OCI-M2 (cell line): ENCODE measurements around the gene TRAK2.
"Not testable (repeated sequence)": the region's sequence is repeated elsewhere in the genome, so short reads cannot be mapped to it uniquely, and the experiment has no call there.

Experiments used
- DNase-seq: peaks from one replicate; lab custom pipeline; 2025; ENCODE audit not compliant: unreplicated experiment; lab: John Stamatoyannopoulos, UW

Gene TRAK2

DNA sequence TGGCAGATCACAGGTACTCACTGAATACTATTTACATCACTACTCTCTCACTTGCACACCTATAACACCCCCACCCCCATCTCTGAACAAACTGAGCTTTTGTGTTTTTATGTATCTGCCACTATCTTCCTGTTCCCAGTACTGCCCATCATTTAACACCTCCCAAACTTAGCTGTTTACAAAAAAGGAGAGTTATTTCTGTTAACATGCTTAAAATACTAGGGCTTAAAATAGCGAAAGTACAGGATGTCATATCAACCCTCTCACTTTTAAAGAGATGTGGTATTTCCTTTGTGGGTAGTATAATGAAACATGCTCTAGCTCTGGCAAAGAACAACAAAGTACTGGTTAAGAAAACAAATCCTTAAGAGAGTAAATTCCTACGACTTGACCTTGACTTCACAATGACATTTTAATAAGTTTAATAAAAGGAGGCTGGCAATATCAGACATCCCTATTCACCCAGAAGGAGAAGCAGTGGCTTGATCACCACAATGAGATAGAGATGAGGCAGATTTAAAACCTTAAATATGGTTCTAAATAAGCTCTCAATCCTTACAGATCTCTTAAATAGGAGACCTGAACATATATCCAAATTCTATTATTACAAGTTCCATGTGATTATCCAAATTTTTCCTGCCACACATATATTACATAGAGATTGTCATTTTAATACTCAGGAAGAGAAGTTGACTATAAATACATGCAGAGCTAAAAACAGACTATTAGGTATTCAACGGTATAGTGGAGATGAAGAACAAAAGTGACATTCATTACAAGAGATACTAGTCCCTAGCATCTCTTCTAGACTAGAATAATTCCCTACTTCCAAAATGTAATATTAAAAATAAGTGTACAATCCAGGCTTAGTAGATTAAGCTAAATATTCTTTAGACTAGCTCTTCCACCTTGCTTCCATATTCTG lies 36.9 kb downstream of the TRAK2 start:
- no peak for DNase-seq

DNA sequence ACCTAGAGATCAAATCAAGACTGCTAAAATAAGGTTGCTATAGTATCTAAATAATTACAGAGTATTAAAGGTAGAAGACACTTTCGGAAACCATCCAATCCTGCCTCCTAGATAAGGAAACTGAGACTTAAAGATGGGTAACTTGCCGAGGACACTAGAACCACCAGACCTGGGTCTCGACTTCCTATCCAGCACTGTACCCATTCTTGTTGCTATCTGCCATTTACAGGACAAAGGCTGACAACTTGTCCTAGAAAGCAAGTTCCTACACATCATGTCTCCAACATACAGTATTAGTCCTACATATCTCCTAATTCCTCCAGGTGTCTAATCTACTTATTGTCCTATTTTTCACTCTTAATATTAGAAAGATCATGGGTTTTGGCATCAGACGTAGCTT lies 37.7 kb downstream of the TRAK2 start:
- no peak for DNase-seq

DNA sequence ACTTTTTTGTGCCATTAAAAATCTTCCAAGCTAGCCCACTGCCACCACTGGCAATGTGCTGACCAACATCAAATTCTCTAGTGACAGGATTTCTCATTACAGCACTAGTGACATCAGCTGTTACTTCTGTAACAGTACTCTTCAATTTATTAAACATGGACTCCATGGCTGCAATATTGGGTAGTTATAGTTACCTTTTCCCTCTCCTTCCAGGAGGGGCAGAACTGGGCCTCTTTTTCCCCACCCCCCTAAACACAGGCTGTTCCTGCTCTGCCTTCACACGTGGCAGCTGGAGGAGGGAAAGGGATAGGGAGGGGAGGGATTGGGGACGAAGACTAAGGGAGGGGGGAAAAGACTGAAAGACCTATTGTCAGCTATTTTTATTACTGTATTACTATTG lies 38.1 kb downstream of the TRAK2 start:
- no peak for DNase-seq

DNA sequence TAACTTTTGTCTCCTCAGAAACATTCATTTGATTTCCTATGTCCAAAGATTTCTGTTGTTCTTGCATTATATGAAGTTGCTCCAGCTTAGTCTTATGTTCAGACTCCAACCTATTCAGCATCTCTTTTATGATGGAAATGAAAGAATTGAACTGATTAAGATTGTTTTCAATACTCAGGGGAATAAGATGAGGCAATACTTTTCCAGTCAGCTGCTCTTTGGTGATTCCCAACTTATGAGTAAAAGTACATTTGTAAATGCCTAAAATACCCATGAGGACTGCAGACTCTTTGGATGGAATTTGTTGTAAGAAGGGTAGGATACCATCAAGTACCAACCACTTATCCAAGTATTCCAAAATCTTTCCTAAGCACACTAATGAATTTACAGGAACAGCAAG lies 39.8 kb downstream of the TRAK2 start:
- no peak for DNase-seq

DNA sequence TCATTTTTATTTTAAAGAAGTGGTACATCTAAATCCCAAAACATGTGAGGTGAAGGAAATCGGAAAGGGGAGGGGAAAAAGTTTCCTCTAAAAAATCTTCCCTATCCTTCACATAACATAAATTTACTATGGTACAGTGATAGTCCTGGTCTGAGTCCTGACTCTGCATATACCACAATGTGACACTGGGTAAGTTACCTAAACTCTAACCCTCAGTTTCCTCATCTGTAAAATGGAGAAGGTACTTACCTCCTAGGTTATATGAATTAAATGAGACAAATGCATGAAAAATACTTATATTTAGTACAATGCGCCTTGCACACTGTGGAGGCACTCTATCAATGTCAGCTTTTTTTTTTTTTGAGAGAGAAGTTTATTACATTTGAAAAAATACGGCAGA lies 42.3 kb downstream of the TRAK2 start:
- DNase-seq = no peak

DNA sequence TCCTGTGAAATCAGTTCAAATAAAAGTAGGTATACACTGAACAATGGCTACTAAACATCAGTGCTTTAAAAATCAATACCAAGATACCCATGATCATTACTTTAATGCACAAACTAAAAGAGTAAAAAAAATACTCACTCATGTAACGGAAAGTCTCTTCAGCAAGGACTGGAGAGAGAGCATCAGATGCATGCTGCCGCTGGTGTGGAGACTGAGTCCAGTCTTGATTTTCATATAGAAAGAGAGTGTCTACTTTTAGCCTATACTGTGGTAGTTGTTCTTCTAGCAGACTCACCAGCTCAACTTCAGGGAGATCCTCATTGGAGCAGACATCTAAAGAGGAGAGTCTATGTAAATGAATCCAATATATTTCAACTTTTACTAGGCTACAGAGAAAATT lies 44.0 kb downstream of the TRAK2 start:
- DNase-seq = no peak

DNA sequence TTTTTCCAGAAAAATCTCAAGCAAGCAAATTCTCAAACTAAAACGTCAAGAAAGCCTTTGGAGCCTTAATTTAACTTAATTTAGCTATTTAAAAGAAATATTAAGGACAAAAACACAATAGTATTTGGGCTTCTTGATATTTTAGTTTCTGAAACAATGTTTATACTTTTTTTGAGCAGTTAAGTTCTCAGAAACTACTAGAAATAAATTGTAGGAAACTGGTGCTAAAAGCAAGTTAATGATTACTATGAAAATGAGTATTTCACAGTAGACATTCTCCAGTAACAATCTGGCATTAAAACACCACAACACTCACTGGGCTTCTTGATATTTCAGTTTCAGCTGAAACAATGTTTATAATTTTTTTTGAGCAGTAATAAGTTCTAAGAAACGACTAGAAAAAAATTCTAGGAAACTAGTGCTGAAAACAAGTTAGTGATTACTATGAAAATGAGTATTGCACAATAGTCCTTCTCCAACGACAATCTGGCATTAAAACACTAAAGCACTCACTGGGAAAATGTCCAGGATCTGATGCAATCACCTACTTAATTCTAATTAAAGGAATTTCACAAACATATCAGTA lies 45.1 kb downstream of the TRAK2 start:
- DNase-seq = no peak

DNA sequence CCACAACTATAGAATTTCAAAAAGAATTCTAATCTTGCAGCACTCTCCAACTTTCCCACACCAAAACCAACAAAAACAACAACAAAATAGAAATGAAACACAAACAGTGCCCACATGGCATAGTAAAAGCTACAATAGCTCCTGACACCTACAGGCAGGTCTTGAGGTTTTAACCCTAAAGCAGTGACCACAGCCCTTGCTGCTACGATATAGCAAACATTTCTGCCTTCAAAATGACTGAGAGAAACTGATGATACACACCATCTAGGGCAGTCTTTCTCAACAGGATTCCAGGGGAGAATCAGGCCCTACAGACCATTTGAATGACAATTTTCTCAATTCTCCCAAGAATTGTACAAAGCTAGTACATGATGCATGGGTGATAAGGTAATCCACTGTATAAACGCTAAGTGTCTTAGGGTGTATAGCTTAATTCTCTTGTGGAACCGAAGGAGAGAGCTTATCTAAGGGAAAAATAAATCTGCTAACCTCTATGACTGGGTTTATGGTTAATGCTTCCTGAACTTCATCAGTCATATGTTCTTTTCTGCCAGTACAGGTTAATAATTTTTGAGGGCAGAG lies 46.5 kb downstream of the TRAK2 start:
- DNase-seq = no peak

DNA sequence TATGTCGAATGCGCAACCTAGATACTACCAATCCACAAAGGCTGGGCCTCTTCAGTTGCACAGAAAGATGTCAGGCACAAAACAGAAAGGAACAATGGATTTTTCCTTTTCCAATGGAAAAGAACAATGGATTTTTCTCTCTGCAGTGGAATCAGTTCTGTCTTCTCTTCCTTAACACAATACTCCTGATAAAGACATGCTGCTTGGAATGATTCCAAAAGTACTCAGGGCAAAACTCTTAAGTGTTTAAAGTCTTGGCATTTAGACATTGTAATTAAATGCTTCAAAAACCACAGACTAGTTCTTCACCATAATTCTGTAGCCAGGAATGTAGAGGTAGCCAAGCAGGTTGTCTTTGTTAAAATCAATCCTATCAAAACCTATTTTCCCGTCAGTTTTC lies 47.4 kb downstream of the TRAK2 start:
- no peak for DNase-seq

DNA sequence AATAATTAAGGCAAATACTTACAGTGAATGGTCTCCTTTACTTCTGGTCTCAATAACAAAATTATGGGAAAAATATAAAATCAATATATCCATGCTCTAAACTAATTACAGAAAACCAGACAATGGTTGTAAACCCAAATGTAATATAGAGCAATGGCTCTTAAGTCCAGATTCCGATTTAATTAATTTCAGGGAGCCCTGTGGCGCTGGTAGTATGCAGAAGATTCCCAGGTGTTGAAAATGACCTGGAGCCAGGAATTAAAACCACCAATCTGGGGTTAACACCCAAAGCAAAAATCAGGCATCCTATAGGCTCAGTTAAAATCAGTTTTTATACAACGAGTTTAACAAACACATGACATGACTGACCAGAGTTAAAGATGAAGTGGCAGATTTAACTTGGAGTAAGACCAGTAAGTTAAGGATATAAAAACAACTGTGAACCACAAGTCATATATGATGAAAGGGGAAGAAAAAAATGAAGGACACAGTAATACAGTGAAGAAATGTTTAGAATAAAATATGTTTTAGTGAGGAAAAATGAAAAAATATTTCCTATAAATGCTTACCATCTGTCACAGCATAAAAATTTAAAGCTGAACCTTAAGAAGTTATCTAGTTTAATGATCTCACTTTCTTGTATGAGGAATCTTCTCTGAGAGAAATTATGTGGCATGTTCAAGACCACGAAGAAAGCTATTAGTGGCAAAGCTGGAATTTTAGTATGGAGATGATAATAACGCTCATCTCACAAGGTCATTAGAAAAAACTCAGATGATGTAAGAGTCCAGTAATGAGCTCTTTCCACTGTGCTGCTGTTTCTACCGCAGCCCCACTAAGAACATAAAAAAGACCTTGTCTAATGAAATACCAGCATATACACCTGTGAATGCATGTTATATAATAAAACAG lies 48.4 kb downstream of the TRAK2 start:
- no peak for DNase-seq

DNA sequence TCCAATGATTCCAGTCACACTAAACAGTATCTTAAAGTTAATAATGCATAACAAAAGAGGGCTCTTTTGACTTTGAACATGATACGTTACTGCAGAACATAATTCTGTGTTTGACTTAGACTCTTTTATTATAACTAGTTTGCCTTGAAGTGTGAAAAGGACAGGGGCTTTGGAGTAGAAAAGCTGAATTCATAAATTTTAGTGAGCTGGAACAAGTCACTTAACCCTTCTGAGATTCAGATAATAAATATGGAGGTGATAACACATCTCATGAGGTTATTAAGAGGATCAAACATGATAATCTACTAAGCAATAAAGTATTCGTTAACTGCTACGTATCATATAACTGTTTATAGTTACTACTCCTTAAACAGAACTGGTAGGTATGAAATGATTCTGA lies 49.4 kb downstream of the TRAK2 start:
- DNase-seq = no peak

DNA sequence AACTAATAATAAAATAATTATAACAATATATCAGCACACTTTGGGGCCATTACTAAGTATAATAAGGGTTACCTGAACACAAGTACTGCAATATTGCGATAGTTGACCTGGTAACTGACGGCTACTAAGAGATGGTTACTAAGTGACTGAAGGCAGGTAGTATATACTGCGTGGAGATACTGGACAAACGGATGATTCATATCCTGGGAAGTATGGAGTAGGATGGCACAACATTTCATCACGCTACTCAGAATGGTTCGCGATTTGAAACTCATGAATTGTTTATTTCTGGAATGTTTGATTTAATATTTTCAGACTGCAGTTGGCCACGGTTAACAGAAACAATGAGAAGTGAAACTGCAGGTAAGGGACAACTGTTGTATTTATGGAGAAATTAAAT lies 54.7 kb downstream of the TRAK2 start:
- DNase-seq = no peak

DNA sequence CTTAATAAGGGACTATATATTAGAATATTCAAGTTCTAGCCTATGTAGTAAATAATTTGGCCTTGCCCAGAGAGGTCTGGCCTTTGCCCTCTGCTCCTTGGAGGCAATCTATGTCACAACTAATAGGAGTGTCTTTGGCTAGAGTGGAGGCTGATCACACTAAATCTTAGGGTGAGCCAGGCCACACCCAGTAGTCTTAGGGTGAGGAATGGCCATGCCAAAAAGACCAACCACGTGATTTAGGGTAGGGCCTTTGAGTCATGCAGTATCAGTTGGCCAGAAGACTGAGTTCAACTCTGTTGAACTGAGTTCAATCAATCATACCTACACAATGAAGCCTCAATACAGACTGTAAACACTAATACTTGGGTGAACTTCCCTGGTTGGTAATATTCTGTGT lies 68.1 kb downstream of the TRAK2 start:
- no peak for DNase-seq

DNA sequence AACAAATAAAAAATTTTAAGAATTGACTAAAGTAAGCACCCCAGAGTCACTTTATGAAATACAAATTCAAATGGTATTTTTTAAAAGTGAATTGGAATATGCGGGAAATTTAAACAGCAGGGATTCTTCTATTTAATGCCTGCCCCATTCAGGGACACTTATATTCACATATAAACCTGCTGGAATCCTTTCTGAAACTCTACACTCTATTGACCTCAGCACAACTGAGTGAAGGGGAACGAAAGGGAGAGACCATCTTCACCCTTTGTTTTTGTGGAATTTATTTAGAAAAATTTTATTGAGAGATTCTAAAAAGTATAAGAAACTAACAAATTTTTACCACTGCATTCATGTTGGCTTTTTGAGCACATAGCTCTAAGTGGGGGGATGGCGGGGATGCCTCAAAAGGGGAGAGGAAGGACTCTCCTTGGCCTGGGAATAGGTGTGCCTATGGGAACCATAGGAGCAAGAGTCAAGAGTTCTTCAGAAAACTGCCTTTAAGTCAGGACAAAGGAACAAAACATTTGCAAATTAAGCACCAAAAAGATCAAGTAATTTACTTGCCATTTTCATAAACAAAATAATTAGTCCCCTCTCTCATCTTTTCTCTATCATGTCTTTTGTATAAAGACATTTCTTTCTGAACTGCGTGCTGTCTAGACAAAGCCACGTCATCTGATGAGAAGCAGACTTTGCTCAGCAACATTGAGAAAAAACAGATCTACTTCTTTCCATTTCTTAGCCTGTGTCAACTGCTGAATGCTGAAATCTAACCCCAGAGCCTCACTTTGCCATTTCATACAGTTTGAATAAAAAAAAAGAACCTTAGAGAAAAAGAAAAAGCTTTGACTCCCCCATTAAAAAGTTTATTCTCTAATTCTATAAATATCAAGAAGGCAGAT lies 72.5 kb downstream of the TRAK2 start:
- DNase-seq = no peak

DNA sequence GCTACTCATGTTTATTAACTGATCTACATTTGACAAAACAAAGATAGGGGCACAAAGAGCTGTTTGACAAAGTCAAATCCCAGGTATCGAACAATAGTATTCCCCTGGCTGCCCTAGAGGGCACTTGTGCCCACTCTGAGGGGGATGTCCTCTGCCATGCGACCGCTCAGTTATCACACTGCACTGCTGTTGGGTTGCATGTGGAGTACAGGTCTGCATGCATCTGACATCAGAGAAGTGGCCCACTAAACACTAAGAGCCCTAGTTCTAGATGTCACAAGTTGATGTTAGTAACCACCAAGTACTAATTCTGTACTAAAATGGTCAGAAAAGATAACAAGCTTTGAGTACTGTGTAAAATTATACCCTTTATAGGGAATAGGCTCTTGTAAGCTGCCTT lies 74.0 kb downstream of the TRAK2 start:
- no peak for DNase-seq

DNA sequence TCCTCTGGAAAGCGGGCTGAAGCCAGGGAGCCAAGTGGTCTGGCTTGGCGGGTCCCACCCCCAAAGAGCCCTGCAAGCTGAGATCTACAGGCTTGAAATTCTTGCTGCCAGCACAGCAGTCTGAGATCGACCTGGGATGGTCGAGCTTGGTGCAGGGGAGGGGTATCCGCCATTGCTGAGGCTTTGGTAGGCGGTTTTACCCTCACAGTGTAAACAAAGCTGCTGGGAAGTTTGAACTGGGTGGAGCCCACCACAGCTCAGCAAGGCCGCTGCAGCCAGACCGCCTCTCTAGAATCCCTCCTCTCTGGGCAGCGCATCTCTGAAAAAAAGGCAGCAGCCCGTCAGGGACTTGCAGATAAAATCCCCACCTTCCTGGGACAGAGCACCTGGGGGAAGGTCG lies 81.5 kb downstream of the TRAK2 start:
- no peak for DNase-seq

DNA sequence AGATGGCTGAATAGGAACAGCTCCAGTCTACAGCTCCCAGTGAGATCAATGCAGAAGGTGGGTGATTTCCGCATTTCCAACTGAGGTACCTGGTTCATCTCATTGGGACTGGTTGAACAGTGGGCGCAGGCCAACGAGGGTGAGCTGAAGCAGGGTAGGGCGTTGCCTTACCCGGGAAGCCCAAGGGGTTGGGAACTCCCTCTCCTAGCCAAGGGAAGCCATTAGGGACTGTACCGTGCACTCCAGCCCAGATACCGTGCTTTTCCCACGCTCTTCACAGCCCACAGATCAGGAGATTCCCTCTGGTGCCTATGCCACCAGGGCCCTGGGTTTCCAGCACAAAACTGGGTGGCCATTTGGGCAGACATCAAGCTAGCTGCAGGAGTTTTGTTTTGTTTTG lies 81.9 kb downstream of the TRAK2 start:
- not testable (repeated sequence) for DNase-seq

DNA sequence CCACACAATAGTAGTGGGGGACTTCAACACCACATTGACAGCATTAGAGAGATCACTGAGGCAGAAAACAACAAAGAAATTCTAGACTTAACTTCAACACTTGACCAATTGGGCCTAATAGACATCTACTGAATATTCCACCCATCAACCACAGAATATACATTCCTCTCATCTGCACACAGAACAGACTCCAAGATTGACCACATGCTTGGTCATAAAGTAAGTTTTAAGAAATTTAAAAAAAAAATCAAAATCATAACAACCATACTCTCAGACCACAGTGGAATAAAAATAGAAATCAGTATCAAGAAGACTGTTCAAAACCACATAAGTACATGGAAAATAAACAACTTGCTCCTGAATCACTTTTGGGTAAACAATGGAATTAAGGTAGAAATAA lies 85.1 kb downstream of the TRAK2 start:
- no peak for DNase-seq

DNA sequence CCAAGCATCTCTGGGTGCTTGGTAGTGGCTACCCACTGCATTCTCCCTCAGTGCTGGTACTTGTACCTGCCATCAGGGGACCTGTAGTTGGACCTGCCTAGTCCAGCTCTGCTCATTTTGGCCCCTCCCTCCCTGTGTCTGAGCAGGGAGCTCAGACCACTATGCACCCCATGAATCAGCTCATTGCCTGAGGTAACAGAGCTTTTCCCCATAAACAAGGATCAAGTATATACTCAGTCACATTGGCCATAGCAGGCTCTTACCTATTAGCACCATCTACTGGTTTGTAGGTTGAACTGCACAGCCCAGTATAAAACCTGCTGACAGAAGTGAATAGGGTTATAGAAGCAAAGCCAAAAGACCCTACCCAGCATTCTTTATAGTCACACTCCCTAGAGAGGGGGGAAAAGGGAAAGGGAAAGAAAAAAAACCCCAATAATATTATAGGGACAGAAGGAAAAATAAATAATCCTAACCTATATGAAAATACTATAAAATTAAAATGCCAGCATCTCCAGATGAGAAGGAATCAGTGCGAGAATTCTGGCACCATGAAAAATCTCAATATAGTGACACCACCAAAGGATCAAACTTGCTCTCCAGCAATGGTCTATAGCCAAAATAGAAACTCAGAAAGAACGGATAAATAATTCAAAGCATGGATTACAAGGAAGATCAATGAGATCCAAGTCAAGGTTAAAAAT lies 87.2 kb downstream of the TRAK2 start:
- DNase-seq = no peak

DNA sequence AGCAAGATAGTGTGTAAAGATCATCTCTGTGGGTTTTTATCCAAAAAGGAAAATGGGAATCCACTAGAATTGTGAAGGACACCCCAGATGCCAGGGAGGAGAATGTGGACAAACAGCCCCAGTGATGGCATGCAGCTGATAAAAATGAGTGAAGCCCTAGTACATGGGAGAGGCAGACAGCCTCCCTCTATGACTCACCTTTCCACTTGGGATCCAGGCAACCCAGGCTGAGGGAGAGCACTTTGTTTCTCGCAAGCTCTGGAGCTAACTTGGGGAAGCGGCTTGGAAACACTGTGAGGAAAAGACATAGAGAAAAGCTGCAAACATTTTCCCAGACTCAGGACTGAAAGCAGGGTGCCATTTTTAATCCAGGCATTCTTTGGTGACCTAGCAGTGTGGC lies 88.9 kb downstream of the TRAK2 start:
- DNase-seq = no peak
